Liver (tissue), 9 donors: ENCODE results near the gene MAGI1. TPM values are rescaled to one million over a fixed set of nuclear protein-coding genes. Genes with fewer than 3 reads are reported as not detected.

Experiments
- DNase-seq: peaks from one replicate; pipeline ENCODE4 v3.0.0-alpha.2; 2017; ENCODE audit warnings: low spot score
- H3K27ac ChIP-seq, 2 donors: one replicate each; pipeline ENCODE4 v1.7.0; 2013; ENCODE audit warnings: inconsistent platforms in 2 of 2, low read length in 2 of 2, control low read depth in 1 of 2, low read depth in 1 of 2, mild to moderate bottlenecking in 1 of 2
- H3K27me3 ChIP-seq, 4 donors: one replicate each; pipeline versions ENCODE4 v1.6.1 to v1.7.0; 2013; ENCODE audit warnings: low read length in 3 of 4, inconsistent platforms in 1 of 4, mild to moderate bottlenecking in 1 of 4, moderate library complexity in 1 of 4; ENCODE audit not compliant: control insufficient read depth in 4 of 4, insufficient read depth in 4 of 4
- H3K36me3 ChIP-seq, 4 donors: one replicate each; pipeline versions ENCODE4 v1.6.1 to v1.7.0; 2013; ENCODE audit warnings: low read length in 3 of 4, mild to moderate bottlenecking in 3 of 4, low read depth in 1 of 4, moderate library complexity in 1 of 4; ENCODE audit not compliant: control insufficient read depth in 4 of 4, insufficient read depth in 3 of 4
- H3K4me1 ChIP-seq, 4 donors: one replicate each; pipeline versions ENCODE4 v1.6.1 to v1.7.0; 2013; ENCODE audit warnings: low read length in 3 of 4, mild to moderate bottlenecking in 3 of 4, moderate library complexity in 1 of 4; ENCODE audit not compliant: control insufficient read depth in 4 of 4, insufficient read depth in 4 of 4
- H3K4me3 ChIP-seq, 3 donors: one replicate each; pipeline versions ENCODE4 v1.6.1 to v1.7.0; 2013; ENCODE audit warnings: low read length in 3 of 3, control low read depth in 1 of 3, low read depth in 1 of 3, mild to moderate bottlenecking in 1 of 3
- H3K9ac ChIP-seq, 2 donors: one replicate each; pipeline ENCODE4 v1.7.0; 2013; ENCODE audit warnings: low read length in 2 of 2, mild to moderate bottlenecking in 2 of 2, moderate library complexity in 2 of 2, control low read depth in 1 of 2, low read depth in 1 of 2
- H3K9me3 ChIP-seq, 4 donors: one replicate each; pipeline versions ENCODE4 v1.6.1 to v1.7.0; 2013; ENCODE audit warnings: low read length in 3 of 4; ENCODE audit not compliant: control insufficient read depth in 4 of 4
- EGR1 ChIP-seq, 2 donors: IDR thresholded peaks; 2 replicates each; pipeline ENCODE4 v1.6.1; 2016 to 2018; ENCODE audit warnings: antibody characterized with exemption in 2 of 2, low read depth in 2 of 2
- FOXA1 ChIP-seq: IDR thresholded peaks from 2 replicates; pipeline ENCODE4 v1.6.1; 2016; ENCODE audit warnings: antibody characterized with exemption
- FOXA2 ChIP-seq: IDR thresholded peaks from 2 replicates; pipeline ENCODE4 v1.6.1; 2016; ENCODE audit warnings: antibody characterized with exemption
- HNF4A ChIP-seq, 2 donors: conservative IDR thresholded peaks; 2 replicates each; pipeline ENCODE4 v1.6.1; 2016; ENCODE audit warnings: antibody characterized with exemption in 2 of 2, mild to moderate bottlenecking in 2 of 2
- HNF4G ChIP-seq: IDR thresholded peaks from 2 replicates; pipeline ENCODE4 v1.6.1; 2016; ENCODE audit warnings: antibody characterized with exemption
- JUND ChIP-seq, 2 donors: IDR thresholded peaks; 2 replicates each; pipeline ENCODE4 v1.6.1; 2016; ENCODE audit warnings: antibody characterized with exemption in 2 of 2
- NR2F2 ChIP-seq: IDR thresholded peaks from 2 replicates; pipeline ENCODE4 v1.6.1; 2016; ENCODE audit warnings: antibody characterized with exemption
- RAD21 ChIP-seq, 2 donors: IDR thresholded peaks; 2 replicates each; pipeline ENCODE4 v1.6.1; 2016; ENCODE audit warnings: antibody characterized with exemption in 2 of 2, mild to moderate bottlenecking in 2 of 2
- RXRA ChIP-seq, 2 donors: IDR thresholded peaks; 2 replicates each; pipeline ENCODE4 v1.6.1; 2017 to 2018; ENCODE audit warnings: antibody characterized with exemption in 2 of 2, mild to moderate bottlenecking in 1 of 2
- WGBS: extraction: QIAGEN DNeasy Blood & Tissue Kit; methylation state at CpG from one replicate; pipeline ENCODE4 v1.1.7; 2013; 5-methylcytosine and 5-hydroxymethylcytosine counted together
- polyA plus RNA-seq, 2 donors: library from polyadenylated mRNA; stranded (reverse) in 1 of 2; unstranded in 1 of 2; fragments of 200-250 nt in 1 of 2; fragments of >200 nt in 1 of 2; fragmentation: Nextera tagmentation in 1 of 2; extraction: Ambion mirVana in 1 of 2; gene quantifications; one replicate each; pipeline versions ENCODE4 v1.2.1 to v1.2.3, GENCODE V29; 2013 to 2015
- total RNA-seq, 2 donors: library from RNA; depleted of rRNA; stranded (reverse); fragments of >200 nt; gene quantifications; one replicate each; pipeline ENCODE4 v1.2.3, GENCODE V29; 2014
- TF ChIP-seq, protein P1 (sequence below): IDR thresholded peaks from 2 replicates; pipeline ENCODE4 v1.6.1; 2016; ENCODE audit warnings: antibody characterized with exemption
- TF ChIP-seq, protein P2 (sequence below): fragments of 150-350 bp; IDR thresholded peaks from 2 replicates; pipeline ENCODE4 v1.5.1; 2017; ENCODE audit warnings: improper control_type of control experiment, low read depth, low read length; ENCODE audit not compliant: missing input control
- TF ChIP-seq, protein P3 (sequence below): IDR thresholded peaks from 2 replicates; pipeline ENCODE4 v1.6.1; 2016; ENCODE audit warnings: antibody characterized with exemption, mild to moderate bottlenecking
- TF ChIP-seq, protein P4 (sequence below): IDR thresholded peaks from 2 replicates; pipeline ENCODE4 v1.6.1; 2016; ENCODE audit warnings: antibody characterized with exemption
- donor health status: healthy.
- donor health status: healthy.
- donor health status: healthy.
- donor health status: healthy.
- donor health status: healthy.

Gene MAGI1
- total and polyA plus RNA-seq, 4 donors = 9.6 to 68.8 (median 14.0) TPM

DNA sequence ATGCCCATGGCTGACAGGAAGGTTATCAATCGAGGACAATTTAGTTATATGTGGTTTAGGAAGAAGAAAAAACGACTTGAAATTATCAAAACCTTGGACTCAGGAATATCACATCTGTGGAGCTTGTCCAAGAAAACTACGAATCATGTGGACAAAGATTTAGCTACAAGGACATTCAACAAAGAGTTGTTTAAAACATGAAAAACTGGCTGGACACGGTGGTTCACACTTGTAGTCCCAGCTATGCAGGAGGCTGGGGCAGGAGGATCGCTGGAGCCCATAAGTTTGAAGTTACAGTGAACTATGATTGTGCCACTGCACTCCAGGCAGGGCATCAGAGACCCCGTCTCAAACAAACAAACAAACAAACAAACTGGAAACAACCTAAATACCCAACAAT is 142.4 kb downstream of the MAGI1 start:
- Histone ChIP-seq H3K27me3 (no peaks in the 10 kb centered on the region), H3K27ac (no peak overlapping the region), H3K36me3 (no peaks in the 10 kb centered on the region), H3K9ac (no peak overlapping the region), H3K9me3 (no peaks in the 10 kb centered on the region), H3K4me1 (no peaks in the 10 kb centered on the region), H3K4me3 (no peak overlapping the region)
- TF ChIP-seq, protein P1, sequence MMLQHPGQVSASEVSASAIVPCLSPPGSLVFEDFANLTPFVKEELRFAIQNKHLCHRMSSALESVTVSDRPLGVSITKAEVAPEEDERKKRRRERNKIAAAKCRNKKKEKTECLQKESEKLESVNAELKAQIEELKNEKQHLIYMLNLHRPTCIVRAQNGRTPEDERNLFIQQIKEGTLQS = no peak
- TF ChIP-seq, protein P2, sequence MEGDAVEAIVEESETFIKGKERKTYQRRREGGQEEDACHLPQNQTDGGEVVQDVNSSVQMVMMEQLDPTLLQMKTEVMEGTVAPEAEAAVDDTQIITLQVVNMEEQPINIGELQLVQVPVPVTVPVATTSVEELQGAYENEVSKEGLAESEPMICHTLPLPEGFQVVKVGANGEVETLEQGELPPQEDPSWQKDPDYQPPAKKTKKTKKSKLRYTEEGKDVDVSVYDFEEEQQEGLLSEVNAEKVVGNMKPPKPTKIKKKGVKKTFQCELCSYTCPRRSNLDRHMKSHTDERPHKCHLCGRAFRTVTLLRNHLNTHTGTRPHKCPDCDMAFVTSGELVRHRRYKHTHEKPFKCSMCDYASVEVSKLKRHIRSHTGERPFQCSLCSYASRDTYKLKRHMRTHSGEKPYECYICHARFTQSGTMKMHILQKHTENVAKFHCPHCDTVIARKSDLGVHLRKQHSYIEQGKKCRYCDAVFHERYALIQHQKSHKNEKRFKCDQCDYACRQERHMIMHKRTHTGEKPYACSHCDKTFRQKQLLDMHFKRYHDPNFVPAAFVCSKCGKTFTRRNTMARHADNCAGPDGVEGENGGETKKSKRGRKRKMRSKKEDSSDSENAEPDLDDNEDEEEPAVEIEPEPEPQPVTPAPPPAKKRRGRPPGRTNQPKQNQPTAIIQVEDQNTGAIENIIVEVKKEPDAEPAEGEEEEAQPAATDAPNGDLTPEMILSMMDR = no peak
- TF ChIP-seq, protein P3, sequence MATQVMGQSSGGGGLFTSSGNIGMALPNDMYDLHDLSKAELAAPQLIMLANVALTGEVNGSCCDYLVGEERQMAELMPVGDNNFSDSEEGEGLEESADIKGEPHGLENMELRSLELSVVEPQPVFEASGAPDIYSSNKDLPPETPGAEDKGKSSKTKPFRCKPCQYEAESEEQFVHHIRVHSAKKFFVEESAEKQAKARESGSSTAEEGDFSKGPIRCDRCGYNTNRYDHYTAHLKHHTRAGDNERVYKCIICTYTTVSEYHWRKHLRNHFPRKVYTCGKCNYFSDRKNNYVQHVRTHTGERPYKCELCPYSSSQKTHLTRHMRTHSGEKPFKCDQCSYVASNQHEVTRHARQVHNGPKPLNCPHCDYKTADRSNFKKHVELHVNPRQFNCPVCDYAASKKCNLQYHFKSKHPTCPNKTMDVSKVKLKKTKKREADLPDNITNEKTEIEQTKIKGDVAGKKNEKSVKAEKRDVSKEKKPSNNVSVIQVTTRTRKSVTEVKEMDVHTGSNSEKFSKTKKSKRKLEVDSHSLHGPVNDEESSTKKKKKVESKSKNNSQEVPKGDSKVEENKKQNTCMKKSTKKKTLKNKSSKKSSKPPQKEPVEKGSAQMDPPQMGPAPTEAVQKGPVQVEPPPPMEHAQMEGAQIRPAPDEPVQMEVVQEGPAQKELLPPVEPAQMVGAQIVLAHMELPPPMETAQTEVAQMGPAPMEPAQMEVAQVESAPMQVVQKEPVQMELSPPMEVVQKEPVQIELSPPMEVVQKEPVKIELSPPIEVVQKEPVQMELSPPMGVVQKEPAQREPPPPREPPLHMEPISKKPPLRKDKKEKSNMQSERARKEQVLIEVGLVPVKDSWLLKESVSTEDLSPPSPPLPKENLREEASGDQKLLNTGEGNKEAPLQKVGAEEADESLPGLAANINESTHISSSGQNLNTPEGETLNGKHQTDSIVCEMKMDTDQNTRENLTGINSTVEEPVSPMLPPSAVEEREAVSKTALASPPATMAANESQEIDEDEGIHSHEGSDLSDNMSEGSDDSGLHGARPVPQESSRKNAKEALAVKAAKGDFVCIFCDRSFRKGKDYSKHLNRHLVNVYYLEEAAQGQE = no peak
- no peak for TF ChIP-seq HNF4G
- DNase-seq = no peak
- 78% methylated on average over 6 of the region's 6 CpGs for WGBS

DNA sequence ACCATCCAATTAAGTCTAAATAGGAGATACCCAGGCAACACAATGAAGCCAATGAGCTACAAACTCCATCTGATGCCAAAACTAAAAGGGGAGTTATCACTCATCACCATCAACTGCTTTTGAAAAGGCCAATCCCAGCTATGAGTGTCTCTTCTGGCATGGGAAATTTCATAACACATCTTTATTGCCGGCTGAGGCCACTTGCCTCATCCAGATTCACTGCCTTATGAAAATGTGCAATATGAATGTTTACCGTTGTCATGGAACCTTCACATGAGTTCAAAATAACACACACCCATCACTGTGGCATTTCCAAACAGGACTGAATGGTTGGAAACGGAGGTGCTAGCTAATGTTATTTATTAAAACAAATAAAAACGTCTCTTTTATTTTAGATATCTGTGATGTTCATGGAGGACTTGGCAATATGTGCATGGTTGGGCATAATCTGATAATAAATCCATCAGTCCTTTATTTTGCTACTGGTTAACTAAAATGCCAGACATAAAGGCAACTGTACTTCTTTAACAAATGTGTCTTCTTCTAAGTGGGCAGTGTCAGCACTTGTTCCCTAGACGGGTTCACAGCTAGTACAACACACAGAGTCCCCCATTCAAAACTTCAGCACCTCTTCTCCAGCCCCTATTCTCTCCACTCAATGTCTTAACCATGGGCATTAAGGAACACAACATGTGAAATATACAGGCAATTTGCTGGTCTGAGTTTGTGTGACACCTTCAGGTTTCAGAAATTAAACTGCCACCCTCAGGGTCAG is 143.9 kb downstream of the MAGI1 start:
- TF ChIP-seq EGR1 (IDR thresholded peaks at IDR 0.05; ENCODE audit: low read depth in 2 of 2) (no peak), JUND (IDR thresholded peaks at IDR 0.05) (no peak), HNF4A (conservative IDR thresholded peaks at IDR 0.05) (no peak), NR2F2 (no peak), HNF4G (no peak), FOXA2 (no peak), RXRA (IDR thresholded peaks at IDR 0.05) (no peak), FOXA1 (no peak), RAD21 (IDR thresholded peaks at IDR 0.05) (no peak)
- TF ChIP-seq, protein P3 = no peak
- TF ChIP-seq, protein P4, sequence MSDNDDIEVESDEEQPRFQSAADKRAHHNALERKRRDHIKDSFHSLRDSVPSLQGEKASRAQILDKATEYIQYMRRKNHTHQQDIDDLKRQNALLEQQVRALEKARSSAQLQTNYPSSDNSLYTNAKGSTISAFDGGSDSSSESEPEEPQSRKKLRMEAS = no peak
- TF ChIP-seq, protein P1 = no peak
- Histone ChIP-seq H3K27me3 (no peaks in the 10 kb centered on the region), H3K4me1 (no peaks in the 10 kb centered on the region), H3K9me3 (no peaks in the 10 kb centered on the region), H3K9ac (no peak overlapping the region), H3K36me3 (no peaks in the 10 kb centered on the region), H3K4me3 (no peak overlapping the region), H3K27ac (no peak overlapping the region)
- DNase-seq = no peak
- 80% methylated on average over 5 of the region's 5 CpGs for WGBS
